Pancreas (tissue), 10 donors: Measurements from ENCODE around the gene MED15. TPM values are rescaled to one million over a fixed set of nuclear protein-coding genes. Genes with fewer than 3 reads are reported as not detected.

Source experiments
- ATAC-seq, 4 donors: fragments of 200-7000 bp; cut with Tn5 transposase; one replicate each; pipeline versions ENCODE4 v1.8.0 to v1.9.1; 2020; ENCODE audit warnings: mild to moderate bottlenecking in 4 of 4, moderate library complexity in 4 of 4
- DNase-seq, 6 donors: peaks; one replicate each; pipeline ENCODE4 v3.0.0-alpha.2; 2020
- FAIRE-seq: peaks from 2 replicates; lab custom pipeline; 2012; peaks lifted over from hg19 to GRCh38; lab: Jason Lieb, UNC
- H3K27ac ChIP-seq, 4 donors: fragments of 200-600 bp; sonication (generic); 1 replicate in 3 of 4; 2 replicates in 1 of 4; pipeline versions ENCODE4 v1.5.0 to v1.8.0; 2020
- H3K27me3 ChIP-seq, 4 donors: fragments of 200-600 bp; one replicate each; pipeline ENCODE4 v1.8.0; 2021
- H3K36me3 ChIP-seq, 3 donors: fragments of 200-600 bp; sonication (generic) in 1 of 3; one replicate each; pipeline versions ENCODE4 v1.5.0 to v1.8.0; 2020 to 2021
- H3K4me1 ChIP-seq, 3 donors: fragments of 200-600 bp; one replicate each; pipeline ENCODE4 v1.8.0; 2021
- H3K4me3 ChIP-seq, 4 donors: fragments of 200-600 bp; sonication (generic) in 2 of 4; one replicate each; pipeline versions ENCODE4 v1.5.0 to v1.8.0; 2020 to 2021
- H3K9me3 ChIP-seq, 4 donors: fragments of 200-600 bp; one replicate each; pipeline ENCODE4 v1.8.0; 2021
- CTCF ChIP-seq, 4 donors: fragments of 200-600 bp; sonication (generic) in 3 of 4; IDR thresholded peaks; one replicate each; pipeline versions ENCODE4 v1.5.0 to v1.8.0; 2021; ENCODE audit warnings: antibody characterized with exemption in 4 of 4
- WGBS, 2 donors: extraction: QIAGEN DNeasy Blood & Tissue Kit; methylation state at CpG; one replicate each; pipeline ENCODE4 v1.1.7; 2013; 5-methylcytosine and 5-hydroxymethylcytosine counted together
- intact Hi-C, 3 donors: fragments of 100-400 bp; cut with DNase I; formaldehyde crosslinking; loops; one replicate each; pipeline versions ENCODE4 v1.11.1 to v1.14.2; 2022
- polyA plus RNA-seq, 2 donors: library from polyadenylated mRNA; stranded (reverse); fragments of 200-250 nt; gene quantifications; one replicate each; pipeline ENCODE4 v1.2.3, GENCODE V29; 2013
- total RNA-seq, 6 donors: library from RNA; stranded (reverse); fragmentation: NEBNext Ultra II Directional in 4 of 6; extraction: Animal tissue kit (Norgen Biotek cat#: 25700) in 4 of 6; gene quantifications; one replicate each; pipeline versions ENCODE4 v1.2.1 to v1.2.4, GENCODE V29; 2021 to 2023
- donor health status: healthy with polysubstance abuse.
- donor health status: DM: no; HTN: no; CAD: no; lungs with moderate emphysema.
- donor health status: DM: no; HTN: no; CAD: no.
- donor health status: control.
- donor health status: control.
- donor health status: Bipolar disorder and iron deficiency.
- donor health status: DM: yes; HTN: yes; CAD: no.
- donor health status: DM: no; HTN: no; CAD: no.
- donor health status: DM: no; HTN: no; CAD: no.
- donor health status: DM: yes; HTN: yes; CAD: no.

The MED15 gene
- total and polyA plus RNA-seq, 8 donors = 27.1 to 61.7 (median 37.0) TPM

- TF ChIP-seq CTCF (IDR thresholded peaks at IDR 0.05) = no peak
- H3K4me3 ChIP-seq = peak overlapping the region in 2 of 4 donors; percentile 81 to 98
- FAIRE-seq (peak; percentile 72), DNase-seq (peak in 3 of 6 donors; percentile 59 to 75 (median 62)), ATAC-seq (peak; percentile 51 to 81 (median 61))
- WGBS, 2 donors = 31 to 39% methylated on average over 7 of the region's 7 CpGs
- intact Hi-C loops = no loop called here
- H3K27me3 ChIP-seq = no peaks in the 10 kb centered on the region
- H3K9me3 ChIP-seq = no peaks in the 10 kb centered on the region
- peaks cover 0 to 26% (median 16%) of the 10 kb centered on the region in 3 donors for H3K4me1 ChIP-seq
- H3K27ac ChIP-seq = peak overlapping the region in 3 of 4 donors; percentile 22 to 92 (median 77)
- H3K36me3 ChIP-seq = no peaks in the 10 kb centered on the region
Measured at GRCh38 chr22:20509344-20510047, 2.1 kb downstream of the MED15 start.

- intact Hi-C loops = no loop called here
Measured at GRCh38 chr22:20510811-20511577, 3.6 kb downstream of the MED15 start.

GRCh38 chr22:20511578-20512229, 4.3 kb downstream of the MED15 start:
- no peak for ATAC-seq
- H3K27ac ChIP-seq = no peak overlapping the region
- intact Hi-C loops = no loop called here
- no peaks in the 10 kb centered on the region for H3K27me3 ChIP-seq
- peaks cover 0 to 26% (median 16%) of the 10 kb centered on the region in 3 donors for H3K4me1 ChIP-seq
- H3K36me3 ChIP-seq = no peaks in the 10 kb centered on the region
- no peak for FAIRE-seq
- no peak overlapping the region for H3K4me3 ChIP-seq
- no peak for TF ChIP-seq CTCF (IDR thresholded peaks at IDR 0.05)
- no peak for DNase-seq
- WGBS, 2 donors = 72 to 80% methylated on average over 4 of the region's 4 CpGs
- no peaks in the 10 kb centered on the region for H3K9me3 ChIP-seq

More at GRCh38 chr22:20510811-20511577, 3.6 kb downstream of the MED15 start:
- WGBS, 2 donors = 79 to 82% methylated on average over 10 of the region's 10 CpGs
- DNase-seq (peak in 1 of 6 donors; percentile 4), ATAC-seq (no peak), FAIRE-seq (no peak)
- Histone ChIP-seq H3K27me3 (no peaks in the 10 kb centered on the region), H3K27ac (no peak overlapping the region), H3K4me1 (peaks cover 0 to 26% (median 16%) of the 10 kb centered on the region in 3 donors), H3K36me3 (no peaks in the 10 kb centered on the region), H3K9me3 (no peaks in the 10 kb centered on the region), H3K4me3 (no peak overlapping the region)
- TF ChIP-seq CTCF (IDR thresholded peaks at IDR 0.05) = no peak

- peak in 2 of 4 donors; percentile 17 to 41 for ATAC-seq
- Histone ChIP-seq H3K4me1 (peaks cover 0 to 12% (median 5%) of the 10 kb centered on the region in 3 donors), H3K27ac (no peak overlapping the region)
Measured at GRCh38 chr22:20514658-20515406, 7.4 kb downstream of the MED15 start.

More at GRCh38 chr22:20514658-20515406, 7.4 kb downstream of the MED15 start:
- 76 to 79% methylated on average over 6 of the region's 6 CpGs for WGBS, 2 donors
- intact Hi-C loops = no loop called here
- FAIRE-seq (no peak), DNase-seq (no peak)
- H3K9me3 ChIP-seq = no peaks in the 10 kb centered on the region
- no peak for TF ChIP-seq CTCF (IDR thresholded peaks at IDR 0.05)
- no peak overlapping the region for H3K4me3 ChIP-seq
- H3K27me3 ChIP-seq = no peaks in the 10 kb centered on the region
- H3K36me3 ChIP-seq = no peaks in the 10 kb centered on the region
